Panc1 (cell line): ENCODE data around the gene CYP11A1.

Experiments used
- POLR2AphosphoS5 ChIP-seq: IDR thresholded peaks from 2 replicates; pipeline ENCODE4 v1.6.1; 2012; ENCODE audit warnings: mild to moderate bottlenecking, low read depth, low read length, moderate library complexity
- TF ChIP-seq, protein P1 (sequence below): fragments of 450-650 bp; IDR thresholded peaks from 2 replicates; pipeline ENCODE4 v1.5.1; 2017; ENCODE audit warnings: mild to moderate bottlenecking

DNA sequence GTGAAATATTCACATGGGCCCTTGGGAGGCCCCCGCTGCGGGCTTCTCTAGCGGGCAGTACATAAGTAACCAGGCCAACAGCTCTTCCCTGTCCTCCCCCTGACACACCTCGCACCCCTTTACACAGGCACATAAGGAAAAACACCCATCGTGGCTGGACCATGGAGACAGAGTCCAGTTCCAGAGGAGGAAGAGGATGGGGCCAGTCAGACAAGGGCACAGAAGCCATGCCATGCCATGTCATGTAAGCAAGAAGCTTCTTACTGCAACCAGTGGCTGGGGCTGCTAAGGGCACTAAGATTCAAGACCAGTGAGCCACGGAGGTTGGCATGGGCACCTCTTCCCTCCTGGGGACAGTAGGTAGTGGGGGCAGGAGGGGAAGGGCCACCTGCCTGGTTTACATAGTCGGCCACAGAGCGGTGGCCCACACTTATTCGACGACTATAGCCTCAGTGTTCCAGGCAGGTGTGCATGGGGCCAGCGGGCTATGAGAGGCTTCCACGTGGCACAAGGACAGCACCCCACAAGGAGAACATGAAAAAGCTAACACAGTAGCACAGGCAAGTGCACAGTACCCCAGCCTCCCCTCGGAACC is 5.7 kb upstream of the CYP11A1 start:
- TF ChIP-seq, protein P1, sequence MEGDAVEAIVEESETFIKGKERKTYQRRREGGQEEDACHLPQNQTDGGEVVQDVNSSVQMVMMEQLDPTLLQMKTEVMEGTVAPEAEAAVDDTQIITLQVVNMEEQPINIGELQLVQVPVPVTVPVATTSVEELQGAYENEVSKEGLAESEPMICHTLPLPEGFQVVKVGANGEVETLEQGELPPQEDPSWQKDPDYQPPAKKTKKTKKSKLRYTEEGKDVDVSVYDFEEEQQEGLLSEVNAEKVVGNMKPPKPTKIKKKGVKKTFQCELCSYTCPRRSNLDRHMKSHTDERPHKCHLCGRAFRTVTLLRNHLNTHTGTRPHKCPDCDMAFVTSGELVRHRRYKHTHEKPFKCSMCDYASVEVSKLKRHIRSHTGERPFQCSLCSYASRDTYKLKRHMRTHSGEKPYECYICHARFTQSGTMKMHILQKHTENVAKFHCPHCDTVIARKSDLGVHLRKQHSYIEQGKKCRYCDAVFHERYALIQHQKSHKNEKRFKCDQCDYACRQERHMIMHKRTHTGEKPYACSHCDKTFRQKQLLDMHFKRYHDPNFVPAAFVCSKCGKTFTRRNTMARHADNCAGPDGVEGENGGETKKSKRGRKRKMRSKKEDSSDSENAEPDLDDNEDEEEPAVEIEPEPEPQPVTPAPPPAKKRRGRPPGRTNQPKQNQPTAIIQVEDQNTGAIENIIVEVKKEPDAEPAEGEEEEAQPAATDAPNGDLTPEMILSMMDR, result no peak
- TF ChIP-seq POLR2AphosphoS5, result no peak
